Bronchus fibroblast of lung (primary cell): Measurements from ENCODE around the gene ACSM4. TPM values are rescaled to one million over a fixed set of nuclear protein-coding genes. Genes with fewer than 3 reads are reported as not detected.

Source experiments
- total RNA-seq: library from RNA; depleted of rRNA; stranded (reverse); fragments of >200 nt; gene quantifications from 2 replicates; pipeline ENCODE4 v1.2.3, GENCODE V29; 2015

The ACSM4 gene
- total RNA-seq = not detected in 2 replicates

GRCh38 chr12:7303772-7304171 lies at the start of gene ACSM4:
ACSM4 (plus strand) TSS chr12:7304072; CDS start chr12:7304332, 260 bp downstream.

Other genes starting within 250 kb of the ACSM4 start
- 29.8 and 36.6 TPM in 2 replicates for gene C1S, start 243.4 kb upstream of the ACSM4 start, total RNA-seq
- gene C1R, start 211.6 kb upstream of the ACSM4 start, total RNA-seq = 101 and 103 TPM in 2 replicates
- 26.2 and 26.9 TPM in 2 replicates for gene C1RL, start 194.9 kb upstream of the ACSM4 start, total RNA-seq
- not detected in 2 replicates for gene RBP5, start 175.2 kb upstream of the ACSM4 start, total RNA-seq
- gene CLSTN3, start 173.7 kb upstream of the ACSM4 start, total RNA-seq = 6.1 and 9.7 TPM in 2 replicates
- gene PEX5, start 114.4 kb upstream of the ACSM4 start, total RNA-seq = 14.1 and 15.8 TPM in 2 replicates
- gene CD163L1, start 140.1 kb downstream of the ACSM4 start, total RNA-seq = 0.15 and 0.17 TPM in 2 replicates
- gene CD163, start 199.7 kb downstream of the ACSM4 start, total RNA-seq = not detected in 2 replicates